ENCODE measurements around the gene DZANK1. TPM values are rescaled to one million over a fixed set of nuclear protein-coding genes. Genes with fewer than 3 reads are reported as not detected.
"Not testable (repeated sequence)": the region's sequence is repeated elsewhere in the genome, so short reads cannot be mapped to it uniquely, and the experiment has no call there.

Gene DZANK1
- total and polyA plus RNA-seq, 7 experiments from 2014 or later: 0.34 to 3.5 (median 2.2) TPM

DNA sequence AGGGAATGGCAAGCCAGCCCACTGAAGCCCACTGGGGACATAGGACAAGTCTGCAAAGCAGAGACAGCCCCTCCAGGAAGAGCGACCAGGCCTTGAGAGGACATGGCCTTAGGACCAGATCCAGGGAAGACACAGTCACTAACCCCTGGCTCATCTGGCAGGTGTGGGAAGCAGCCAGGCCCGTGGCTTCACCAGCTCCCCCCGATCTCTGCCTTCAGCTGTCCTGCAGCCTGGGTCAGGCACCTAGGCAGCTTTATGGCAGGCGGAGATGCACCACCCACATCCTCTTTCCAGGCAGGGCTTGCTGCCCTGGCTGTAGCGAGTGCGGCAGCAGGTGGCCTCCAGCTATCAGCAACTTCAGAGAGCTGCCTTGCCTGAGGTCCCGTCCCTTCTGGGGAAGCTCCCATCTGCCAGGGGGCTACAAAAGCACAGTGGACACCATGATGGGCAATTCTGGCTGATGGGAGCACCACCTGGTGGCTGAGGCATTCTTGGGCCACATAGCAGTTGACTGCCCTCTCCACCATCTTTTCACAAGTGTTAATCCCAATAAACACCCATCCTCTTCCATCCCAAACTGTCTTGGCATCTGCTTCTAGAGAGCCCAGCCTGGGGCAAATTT lies 85.8 kb downstream of the DZANK1 start:
- Histone ChIP-seq H3K4me3 (ENCODE audit: low read length) (no peak overlapping the region), H3K4me1 (ENCODE audit: control insufficient read depth in 2 of 2, insufficient read depth in 2 of 2, low read length in 2 of 2) (no peaks in the 10 kb centered on the region), H3K27me3 (ENCODE audit: control insufficient read depth in 2 of 2, insufficient read depth in 2 of 2, low read length in 2 of 2) (no peaks in the 10 kb centered on the region), H3K9me3 (ENCODE audit: control insufficient read depth in 2 of 3, low read length in 3 of 3) (no peaks in the 10 kb centered on the region), H3K27ac (ENCODE audit: low read depth, low read length) (no peak overlapping the region), H3K36me3 (ENCODE audit: control insufficient read depth in 2 of 3, insufficient read depth in 3 of 3, low read length in 3 of 3) (no peaks in the 10 kb centered on the region)
- H3K4me1 Mint-ChIP-seq: no peaks in the 10 kb centered on the region
- no peak overlapping the region for H3K27ac Mint-ChIP-seq
- H3K4me3 Mint-ChIP-seq: no peak overlapping the region
- CTCF ChIA-PET: no interaction called here
- no peak for DNase-seq
- H3K9me3 Mint-ChIP-seq: peaks cover 0 to 2% (median 0%) of the 10 kb centered on the region in 11 donors
- intact Hi-C loops (cut with micrococcal nuclease): no loop called here
- no peak for ATAC-seq
- no peaks in the 10 kb centered on the region for H3K27me3 Mint-ChIP-seq
- POLR2A ChIA-PET: no interaction called here
- H3K36me3 Mint-ChIP-seq: peaks cover 0 to 10% (median 3%) of the 10 kb centered on the region in 5 donors

DNA sequence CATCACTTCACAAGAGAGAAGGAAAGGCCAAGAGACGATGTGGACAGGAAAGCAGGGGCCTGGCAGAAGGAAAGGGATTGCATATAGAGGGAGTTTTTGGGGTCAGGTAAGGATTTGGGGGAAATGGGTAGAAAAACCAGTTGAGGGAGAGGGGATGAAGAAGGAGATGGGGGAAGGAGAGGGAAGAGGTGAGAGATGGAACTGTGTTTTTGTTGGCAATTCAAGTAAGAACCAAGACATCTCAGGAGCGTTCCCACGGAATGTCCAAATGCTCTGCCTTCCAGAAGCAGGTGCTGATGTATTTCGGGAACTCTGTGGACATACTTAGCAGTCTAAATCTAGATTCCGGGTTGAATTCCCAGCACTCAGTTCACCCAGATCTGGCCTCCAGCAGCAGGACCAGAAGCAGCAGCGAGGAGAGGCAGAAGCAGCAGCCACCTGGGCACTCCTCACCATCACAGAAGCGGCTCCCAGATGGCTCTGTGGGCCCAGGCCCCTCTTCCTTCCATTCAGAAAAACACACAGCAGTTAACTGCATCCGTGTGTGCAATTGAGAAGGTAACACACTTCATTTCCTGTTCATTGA lies 88.8 kb downstream of the DZANK1 start:
- intact Hi-C loops (cut with micrococcal nuclease): no loop called here
- H3K9me3 ChIP-seq (ENCODE audit: control insufficient read depth in 2 of 3, low read length in 3 of 3): no peaks in the 10 kb centered on the region
- ChIA-PET POLR2A (no interaction called here), CTCF (no interaction called here)
- no peaks in the 10 kb centered on the region for H3K27me3 ChIP-seq (ENCODE audit: control insufficient read depth in 2 of 2, insufficient read depth in 2 of 2, low read length in 2 of 2)
- Mint-ChIP-seq H3K27me3 (peaks cover 0 to 6% (median 0%) of the 10 kb centered on the region in 5 donors), H3K4me3 (no peak overlapping the region), H3K36me3 (no peaks in the 10 kb centered on the region), H3K9me3 (peaks cover 0 to 4% (median 0%) of the 10 kb centered on the region in 11 donors), H3K27ac (peak overlapping the region in 1 of 9 donors; percentile 21), H3K4me1 (no peaks in the 10 kb centered on the region)
- DNase-seq (no peak), ATAC-seq (no peak)
- H3K4me3 ChIP-seq (ENCODE audit: low read length): no peak overlapping the region
- no peaks in the 10 kb centered on the region for H3K4me1 ChIP-seq (ENCODE audit: control insufficient read depth in 2 of 2, insufficient read depth in 2 of 2, low read length in 2 of 2)
- no peak overlapping the region for H3K27ac ChIP-seq (ENCODE audit: low read depth, low read length)
- no peaks in the 10 kb centered on the region for H3K36me3 ChIP-seq (ENCODE audit: control insufficient read depth in 2 of 3, insufficient read depth in 3 of 3, low read length in 3 of 3)

DNA sequence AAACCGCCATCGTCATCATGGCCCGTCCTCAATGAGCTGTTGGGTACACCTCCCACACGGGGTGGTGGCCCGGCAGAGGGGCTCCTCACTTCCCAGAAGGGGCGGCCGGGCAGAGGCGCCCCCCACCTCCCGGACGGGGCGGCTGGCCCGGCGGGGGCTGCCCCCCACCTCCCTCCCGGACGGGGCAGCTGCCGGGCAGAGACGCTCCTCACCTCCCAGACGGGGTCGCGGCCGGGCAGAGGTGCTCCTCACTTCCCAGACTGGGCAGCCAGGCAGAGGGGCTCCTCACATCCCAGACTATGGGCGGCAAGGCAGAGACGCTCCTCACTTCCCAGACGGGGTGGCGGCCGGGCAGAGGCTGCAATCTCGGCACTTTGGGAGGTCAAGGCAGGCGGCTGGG lies 91.3 kb downstream of the DZANK1 start:
- H3K4me1 Mint-ChIP-seq; CTCF ChIA-PET; ATAC-seq; H3K9me3 Mint-ChIP-seq; H3K9me3 ChIP-seq (ENCODE audit: control insufficient read depth in 2 of 3, low read length in 3 of 3); H3K27me3 ChIP-seq (ENCODE audit: control insufficient read depth in 2 of 2, insufficient read depth in 2 of 2, low read length in 2 of 2); H3K36me3 Mint-ChIP-seq; intact Hi-C loops (cut with micrococcal nuclease); H3K4me3 Mint-ChIP-seq; POLR2A ChIA-PET; DNase-seq; H3K36me3 ChIP-seq (ENCODE audit: control insufficient read depth in 2 of 3, insufficient read depth in 3 of 3, low read length in 3 of 3); H3K4me3 ChIP-seq (ENCODE audit: low read length); H3K4me1 ChIP-seq (ENCODE audit: control insufficient read depth in 2 of 2, insufficient read depth in 2 of 2, low read length in 2 of 2); H3K27ac Mint-ChIP-seq; H3K27ac ChIP-seq (ENCODE audit: low read depth, low read length): not testable (repeated sequence)
- H3K27me3 Mint-ChIP-seq: peaks cover 0 to 11% (median 5%) of the 10 kb centered on the region in 5 donors

DNA sequence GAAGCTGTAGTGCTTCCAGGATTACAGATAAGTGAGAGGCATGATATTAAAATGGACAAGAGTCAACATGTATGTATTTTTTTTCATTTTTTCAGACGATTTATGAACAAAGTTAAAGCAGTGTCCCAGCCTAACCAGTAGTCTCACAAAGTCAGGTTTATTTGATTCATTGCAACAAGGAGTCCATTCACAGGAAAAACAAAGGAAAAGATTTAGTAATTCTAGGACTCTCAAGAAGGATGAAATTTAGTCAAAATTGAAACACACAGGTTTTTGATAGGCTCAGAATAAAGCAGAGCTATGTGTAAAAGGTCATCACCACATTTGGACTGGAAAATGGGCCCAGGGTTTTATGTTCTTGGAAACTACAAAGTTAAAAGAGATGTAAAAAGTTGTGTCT lies 94.5 kb downstream of the DZANK1 start:
- POLR2A ChIA-PET: no interaction called here
- intact Hi-C loops (cut with micrococcal nuclease): no loop called here

GRCh38 chr20:18364768-18365167 lies 102.1 kb downstream of the DZANK1 start:
- Histone ChIP-seq H3K4me1 (ENCODE audit: control insufficient read depth in 2 of 2, insufficient read depth in 2 of 2, low read length in 2 of 2) (no peaks in the 10 kb centered on the region), H3K27ac (ENCODE audit: low read depth, low read length) (no peak overlapping the region), H3K27me3 (ENCODE audit: control insufficient read depth in 2 of 2, insufficient read depth in 2 of 2, low read length in 2 of 2) (no peaks in the 10 kb centered on the region), H3K4me3 (ENCODE audit: low read length) (no peak overlapping the region), H3K9me3 (ENCODE audit: control insufficient read depth in 2 of 3, low read length in 3 of 3) (no peaks in the 10 kb centered on the region), H3K36me3 (ENCODE audit: control insufficient read depth in 2 of 3, insufficient read depth in 3 of 3, low read length in 3 of 3) (no peaks in the 10 kb centered on the region)
- intact Hi-C loops (cut with micrococcal nuclease): no loop called here
- DNase-seq (no peak), ATAC-seq (no peak)
- CTCF ChIA-PET: no interaction called here
- Mint-ChIP-seq H3K4me3 (no peak overlapping the region), H3K27me3 (peaks cover 0 to 17% (median 4%) of the 10 kb centered on the region in 5 donors), H3K9me3 (peaks cover 0 to 4% (median 0%) of the 10 kb centered on the region in 11 donors), H3K27ac (no peak overlapping the region), H3K4me1 (peaks cover 0 to 2% (median 0%) of the 10 kb centered on the region in 7 donors), H3K36me3 (no peaks in the 10 kb centered on the region)
- POLR2A ChIA-PET: no interaction called here

More for the DNA sequence above, 94.5 kb downstream of the DZANK1 start:
- no peak overlapping the region for H3K27ac Mint-ChIP-seq
- no peaks in the 10 kb centered on the region for H3K4me1 ChIP-seq (ENCODE audit: control insufficient read depth in 2 of 2, insufficient read depth in 2 of 2, low read length in 2 of 2)
- no peaks in the 10 kb centered on the region for H3K36me3 ChIP-seq (ENCODE audit: control insufficient read depth in 2 of 3, insufficient read depth in 3 of 3, low read length in 3 of 3)
- H3K9me3 ChIP-seq (ENCODE audit: control insufficient read depth in 2 of 3, low read length in 3 of 3): no peaks in the 10 kb centered on the region
- H3K4me3 ChIP-seq (ENCODE audit: low read length): no peak overlapping the region
- CTCF ChIA-PET: no interaction called here
- DNase-seq (no peak), ATAC-seq (no peak)
- H3K4me3 Mint-ChIP-seq: no peak overlapping the region
- H3K36me3 Mint-ChIP-seq: no peaks in the 10 kb centered on the region
- peaks cover 0 to 5% (median 0%) of the 10 kb centered on the region in 11 donors for H3K9me3 Mint-ChIP-seq
- peaks cover 4 to 23% (median 12%) of the 10 kb centered on the region in 5 donors for H3K27me3 Mint-ChIP-seq
- H3K27me3 ChIP-seq (ENCODE audit: control insufficient read depth in 2 of 2, insufficient read depth in 2 of 2, low read length in 2 of 2): no peaks in the 10 kb centered on the region
- H3K27ac ChIP-seq (ENCODE audit: low read depth, low read length): no peak overlapping the region
- H3K4me1 Mint-ChIP-seq: no peaks in the 10 kb centered on the region

DNA sequence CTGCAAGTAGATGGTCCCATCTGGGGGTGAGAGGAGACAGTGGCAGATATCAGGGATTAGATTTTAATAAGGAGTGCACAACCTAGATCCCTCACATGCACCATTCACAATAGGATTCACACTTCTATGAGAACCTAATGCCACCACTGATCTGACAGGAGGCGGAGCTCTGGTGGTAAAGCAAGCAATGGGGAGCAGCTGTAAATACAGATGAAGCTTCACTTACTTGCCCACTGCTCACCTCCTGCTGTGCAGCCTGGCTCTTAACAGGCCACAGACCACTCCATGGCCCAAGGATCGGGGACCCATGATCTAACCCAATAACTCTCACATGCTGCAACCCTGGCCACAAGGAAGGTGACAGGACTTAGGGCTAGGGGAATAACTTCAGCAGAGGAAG lies 103.1 kb downstream of the DZANK1 start:
- no peak overlapping the region for H3K27ac ChIP-seq (ENCODE audit: low read depth, low read length)
- POLR2A ChIA-PET: no interaction called here
- H3K27me3 ChIP-seq (ENCODE audit: control insufficient read depth in 2 of 2, insufficient read depth in 2 of 2, low read length in 2 of 2): no peaks in the 10 kb centered on the region
- Mint-ChIP-seq H3K4me1 (peaks cover 0 to 2% (median 0%) of the 10 kb centered on the region in 7 donors), H3K27ac (peak overlapping the region in 1 of 9 donors; percentile 59), H3K9me3 (peaks cover 0 to 4% (median 0%) of the 10 kb centered on the region in 11 donors), H3K4me3 (no peak overlapping the region), H3K36me3 (no peaks in the 10 kb centered on the region), H3K27me3 (peaks cover 0 to 10% (median 3%) of the 10 kb centered on the region in 5 donors)
- no peaks in the 10 kb centered on the region for H3K4me1 ChIP-seq (ENCODE audit: control insufficient read depth in 2 of 2, insufficient read depth in 2 of 2, low read length in 2 of 2)
- H3K4me3 ChIP-seq (ENCODE audit: low read length): no peak overlapping the region
- no peak for DNase-seq
- intact Hi-C loops (cut with micrococcal nuclease): no loop called here
- ATAC-seq: no peak
- no peaks in the 10 kb centered on the region for H3K9me3 ChIP-seq (ENCODE audit: control insufficient read depth in 2 of 3, low read length in 3 of 3)
- no peaks in the 10 kb centered on the region for H3K36me3 ChIP-seq (ENCODE audit: control insufficient read depth in 2 of 3, insufficient read depth in 3 of 3, low read length in 3 of 3)
- CTCF ChIA-PET: no interaction called here

- CTCF ChIA-PET: no interaction called here
- Mint-ChIP-seq H3K4me1 (peaks cover 0 to 2% (median 0%) of the 10 kb centered on the region in 7 donors), H3K36me3 (no peaks in the 10 kb centered on the region), H3K27ac (peak overlapping the region in 1 of 9 donors; percentile 43), H3K4me3 (no peak overlapping the region), H3K9me3 (peaks cover 0 to 4% (median 0%) of the 10 kb centered on the region in 11 donors), H3K27me3 (peaks cover 0 to 16% (median 0%) of the 10 kb centered on the region in 5 donors)
- Histone ChIP-seq H3K36me3 (ENCODE audit: control insufficient read depth in 2 of 3, insufficient read depth in 3 of 3, low read length in 3 of 3) (no peaks in the 10 kb centered on the region), H3K9me3 (ENCODE audit: control insufficient read depth in 2 of 3, low read length in 3 of 3) (no peaks in the 10 kb centered on the region), H3K27me3 (ENCODE audit: control insufficient read depth in 2 of 2, insufficient read depth in 2 of 2, low read length in 2 of 2) (no peaks in the 10 kb centered on the region), H3K4me1 (ENCODE audit: control insufficient read depth in 2 of 2, insufficient read depth in 2 of 2, low read length in 2 of 2) (no peaks in the 10 kb centered on the region), H3K4me3 (ENCODE audit: low read length) (no peak overlapping the region), H3K27ac (ENCODE audit: low read depth, low read length) (no peak overlapping the region)
- POLR2A ChIA-PET: no interaction called here
- intact Hi-C loops (cut with micrococcal nuclease): no loop called here
- no peak for DNase-seq
- ATAC-seq: no peak
Observed at GRCh38 chr20:18362916-18363315, 103.9 kb downstream of the DZANK1 start.

Data from naive thymus-derived CD4-positive, alpha-beta T cell (primary cell).